Hippocampal formation (tissue), 2 donors: ENCODE results near the gene CADM1.

Source experiments
- DNase-seq, 2 donors: peaks; one replicate each; lab custom pipeline; 2025; lab: John Stamatoyannopoulos, UW

Gene CADM1

DNA sequence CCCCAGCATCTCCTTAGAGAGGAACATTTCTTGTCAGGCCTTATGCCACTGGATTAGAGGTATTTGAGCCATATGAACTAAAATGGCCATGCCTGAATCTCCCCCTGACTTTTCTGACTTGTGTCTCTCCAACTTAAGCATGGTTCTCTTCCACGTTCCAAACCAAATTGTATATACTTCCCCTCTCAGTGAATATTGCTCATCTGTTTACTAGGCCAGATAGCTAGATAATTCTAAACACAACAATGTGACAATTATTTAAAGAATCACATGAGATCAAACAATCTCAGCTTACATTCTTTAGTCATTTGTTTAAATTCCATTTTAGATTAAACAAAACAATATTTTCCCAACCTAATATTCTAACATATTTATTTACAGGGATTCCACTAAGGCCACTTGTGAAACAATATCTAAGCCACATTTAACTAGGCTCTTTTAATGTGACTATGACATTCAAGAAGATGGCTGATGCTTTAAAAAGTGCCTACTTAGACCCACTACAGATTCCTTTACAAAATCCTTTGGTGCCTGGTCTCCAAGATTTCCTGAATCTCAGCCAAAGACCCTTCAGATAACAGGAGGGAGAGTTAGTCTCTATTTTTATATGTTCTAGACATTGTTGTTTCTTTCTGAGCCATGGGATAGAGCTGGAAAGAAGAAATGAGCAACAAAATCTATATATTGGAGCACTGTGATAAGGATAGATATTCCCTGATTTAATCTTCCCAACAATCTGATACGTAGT, 105.7 kb downstream of the CADM1 start:
- no peak for DNase-seq

GRCh38 chr11:115396533-115396932, 107.7 kb downstream of the CADM1 start:
- DNase-seq = no peak

DNA sequence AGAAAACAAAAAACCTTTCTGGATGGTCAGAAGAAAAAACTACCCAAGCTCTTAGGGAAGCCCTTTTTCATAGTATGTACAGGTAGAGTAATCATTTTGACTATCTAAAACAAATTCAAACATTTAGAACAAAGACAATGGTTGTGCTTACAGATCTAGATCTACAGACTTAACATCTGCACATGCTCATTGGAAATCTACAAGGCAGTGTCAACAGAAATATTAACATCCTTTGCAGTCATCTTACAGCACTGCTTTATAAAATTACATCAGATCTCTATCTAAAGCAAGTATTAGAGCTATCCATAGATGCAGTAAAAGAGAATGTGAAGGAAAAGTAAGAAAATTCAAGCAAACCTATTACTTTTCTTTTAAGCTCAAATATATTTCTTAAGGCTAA, 110.3 kb downstream of the CADM1 start:
- no peak for DNase-seq

DNA sequence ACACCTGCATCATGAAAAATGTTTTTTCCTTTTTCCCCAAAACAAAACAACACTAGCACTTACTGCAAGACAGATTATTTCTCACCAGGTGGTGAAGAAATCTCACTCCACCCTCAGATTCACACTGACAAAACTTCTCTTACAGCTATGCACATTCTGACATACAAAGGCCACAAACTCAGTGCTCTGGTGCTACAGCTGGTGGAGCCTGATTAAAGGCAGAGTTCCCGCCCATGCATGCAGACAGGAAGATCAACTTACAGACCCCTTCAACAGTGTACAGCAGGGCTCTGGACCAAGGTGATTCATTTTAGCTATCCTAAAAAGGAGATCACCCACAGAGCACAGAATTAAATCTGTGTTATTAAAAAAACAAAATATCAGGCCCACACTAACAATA, 112.6 kb downstream of the CADM1 start:
- no peak for DNase-seq

GRCh38 chr11:115391160-115391559, 113.1 kb downstream of the CADM1 start:
- peak in 1 of 2 donors; percentile 7 for DNase-seq

DNA sequence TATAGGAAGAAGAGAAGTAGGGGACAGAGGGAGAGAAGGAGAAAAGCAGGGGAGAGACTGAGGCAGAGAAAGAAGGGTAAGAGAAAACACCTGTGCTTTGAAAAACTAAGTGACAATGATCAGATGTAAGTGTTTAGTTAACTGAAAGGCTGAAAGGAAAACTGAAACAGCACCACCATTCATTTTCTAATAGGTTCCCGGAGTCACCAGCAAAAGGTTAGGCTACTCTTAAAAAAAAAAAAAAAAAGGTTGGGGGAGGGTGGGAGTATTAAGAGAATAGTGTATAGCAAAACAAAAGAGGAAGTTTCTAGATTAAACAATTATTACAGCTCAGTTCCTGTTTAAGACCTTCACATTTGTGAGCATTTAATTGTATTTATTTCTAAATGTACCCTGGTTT, 113.8 kb downstream of the CADM1 start:
- DNase-seq = no peak

DNA sequence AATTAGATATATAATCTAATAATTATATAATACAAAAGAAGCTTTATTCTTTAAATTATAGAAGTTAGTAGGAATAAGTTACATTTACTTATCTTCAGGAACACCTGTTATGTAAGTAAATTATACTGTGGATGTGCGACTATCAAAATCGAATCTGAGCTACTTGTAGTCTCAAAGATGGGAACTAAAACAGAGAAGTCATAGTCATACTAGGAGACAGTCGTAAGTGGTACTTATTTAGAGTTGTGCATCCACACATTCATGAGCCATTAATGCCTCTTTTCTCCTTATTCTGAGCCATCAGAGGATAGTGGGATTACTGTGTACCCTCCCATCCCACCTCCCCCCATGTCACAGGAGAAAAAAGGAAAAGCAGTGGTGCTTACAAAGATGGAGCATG, 114.4 kb downstream of the CADM1 start:
- no peak for DNase-seq

GRCh38 chr11:115385226-115385625, 119.0 kb downstream of the CADM1 start:
- DNase-seq = no peak

GRCh38 chr11:115384236-115384635, 120.0 kb downstream of the CADM1 start:
- no peak for DNase-seq

DNA sequence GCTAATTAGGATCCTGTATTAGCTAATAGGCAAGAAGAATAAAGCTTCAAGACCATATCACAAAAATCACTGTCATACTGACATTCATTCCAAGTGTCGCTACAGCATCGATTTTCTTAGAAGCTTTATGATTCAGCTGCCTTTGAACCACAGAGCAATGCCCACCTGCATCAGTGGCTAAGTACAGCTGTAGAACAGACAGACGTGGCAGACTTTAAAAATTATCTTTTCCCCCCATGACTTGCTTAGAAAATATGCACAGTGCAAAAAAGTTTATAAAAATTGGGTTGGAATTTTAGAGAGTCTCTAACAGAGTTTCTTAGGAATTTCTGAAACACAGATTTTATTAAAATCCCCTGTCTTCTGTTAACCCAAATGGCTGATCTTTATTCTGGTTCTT, 120.8 kb downstream of the CADM1 start:
- no peak for DNase-seq

- no peak for DNase-seq
Observed at GRCh38 chr11:115379528-115379927, 124.7 kb downstream of the CADM1 start.

- no peak for DNase-seq
Observed at GRCh38 chr11:115378557-115378956, 125.7 kb downstream of the CADM1 start.

DNA sequence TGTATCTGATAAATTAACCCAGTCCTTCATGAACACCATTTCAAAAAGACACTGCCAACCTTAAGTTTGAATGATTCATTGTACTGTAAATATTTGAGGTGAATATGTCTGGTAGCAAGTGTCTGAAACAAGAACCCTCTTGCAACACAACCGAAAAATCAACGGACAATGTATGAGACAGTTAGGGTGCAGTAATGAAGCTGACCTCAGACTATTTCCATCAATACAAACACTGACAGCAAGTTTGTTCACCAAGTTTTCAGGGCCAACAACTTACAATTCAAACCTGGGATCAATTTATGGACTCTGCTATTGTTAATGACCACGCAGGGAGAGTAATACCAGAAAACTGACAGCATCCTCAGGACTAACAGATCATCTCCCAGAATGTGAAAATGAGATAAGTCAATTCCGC, 126.3 kb downstream of the CADM1 start:
- no peak for DNase-seq

DNA sequence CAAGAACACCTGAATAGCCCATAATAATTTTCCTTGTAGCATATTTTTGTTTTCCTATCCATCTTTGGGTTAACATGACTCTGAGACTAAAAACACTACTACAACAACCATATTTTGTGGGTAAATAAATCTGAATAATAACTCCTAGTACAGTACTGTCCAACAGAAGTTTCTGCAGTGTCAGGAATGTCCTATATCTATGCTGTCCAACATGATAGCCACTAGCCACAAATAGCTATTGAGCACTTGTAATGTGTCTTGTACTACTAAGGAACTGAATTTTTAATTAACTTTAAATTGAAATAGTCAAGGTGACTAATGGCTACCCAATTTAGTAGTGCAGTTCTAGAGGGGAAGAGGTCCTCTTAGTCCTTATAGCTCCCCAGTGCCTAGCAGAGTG, 135.6 kb downstream of the CADM1 start:
- DNase-seq = no peak

DNA sequence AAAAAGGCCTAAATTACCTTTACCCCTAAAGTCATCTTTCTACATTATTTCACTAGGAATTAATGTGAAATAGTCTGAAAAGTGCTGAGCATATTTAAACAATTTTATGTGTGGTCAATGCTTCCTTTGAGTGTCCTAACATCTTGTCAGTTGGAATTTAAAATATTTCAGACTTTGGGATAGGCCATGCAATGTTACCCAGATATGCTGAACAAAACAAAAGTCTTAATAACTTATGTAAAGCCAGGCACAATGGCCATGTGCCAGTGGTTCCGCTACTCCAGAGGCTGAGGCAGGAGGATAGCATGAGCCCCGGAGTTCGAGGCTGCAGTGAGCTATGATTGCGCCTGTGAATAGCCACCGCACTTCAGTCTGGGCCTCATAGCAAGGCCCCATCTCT, 137.4 kb downstream of the CADM1 start:
- DNase-seq = no peak

DNA sequence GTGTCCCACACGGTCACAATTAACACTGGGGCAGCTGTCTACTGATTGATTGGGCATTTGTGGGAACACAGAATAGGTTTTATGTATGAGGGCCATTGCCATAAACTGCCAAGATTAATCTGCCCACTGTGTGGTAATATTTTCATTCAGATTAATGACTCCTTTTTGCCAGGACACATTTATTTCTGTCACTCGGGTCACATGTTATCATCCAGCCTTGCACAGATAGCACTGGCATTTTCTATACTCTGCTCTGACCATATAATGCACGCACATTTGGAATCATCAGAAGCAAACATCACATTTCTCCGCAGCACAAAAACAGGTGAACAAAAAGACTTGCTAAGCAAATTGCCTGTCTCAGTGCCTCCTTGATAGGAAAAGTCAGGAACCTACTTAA, 138.3 kb downstream of the CADM1 start:
- no peak for DNase-seq

- no peak for DNase-seq
Observed at GRCh38 chr11:115364896-115365295, 139.3 kb downstream of the CADM1 start.

DNA sequence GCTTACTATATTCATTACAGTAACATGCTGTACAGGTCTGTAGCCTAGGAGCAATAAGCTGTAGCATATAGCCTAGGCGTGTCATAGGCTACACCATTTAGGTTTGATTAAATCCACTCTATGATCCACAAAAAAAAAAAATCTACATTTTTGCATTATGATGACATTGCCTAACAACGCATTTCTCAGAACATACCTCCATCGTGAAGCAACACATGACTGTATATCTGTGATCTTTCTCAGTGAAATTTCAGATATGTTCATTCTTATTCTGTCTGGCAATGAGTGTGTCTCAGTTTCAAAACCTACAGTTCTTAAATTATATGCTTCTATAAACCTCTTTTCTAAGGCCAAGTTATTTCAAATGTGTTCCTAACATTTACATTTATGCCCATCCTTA, 140.3 kb downstream of the CADM1 start:
- DNase-seq = no peak

GRCh38 chr11:115363426-115363825, 140.8 kb downstream of the CADM1 start:
- DNase-seq = no peak

DNA sequence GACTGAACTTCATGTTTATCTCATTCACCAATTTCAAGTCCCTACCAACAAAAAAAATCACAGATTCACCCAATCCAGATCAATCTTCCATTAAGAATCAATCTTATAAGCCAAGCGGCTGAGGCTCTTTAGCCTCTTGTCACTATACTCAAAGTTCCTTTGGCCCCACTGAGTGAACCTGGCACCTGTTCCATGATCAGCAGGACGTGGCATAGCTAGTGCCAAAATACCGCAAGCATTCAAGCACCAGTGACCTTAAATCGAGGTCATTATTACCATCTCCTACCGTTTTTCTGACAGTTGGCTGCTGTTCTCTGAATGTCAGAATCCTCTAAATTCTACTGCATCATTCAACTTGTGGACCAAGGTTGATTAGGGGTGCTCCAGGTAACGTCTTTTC, 141.2 kb downstream of the CADM1 start:
- DNase-seq = no peak

- no peak for DNase-seq
Observed at GRCh38 chr11:115361025-115361424, 143.2 kb downstream of the CADM1 start.

DNA sequence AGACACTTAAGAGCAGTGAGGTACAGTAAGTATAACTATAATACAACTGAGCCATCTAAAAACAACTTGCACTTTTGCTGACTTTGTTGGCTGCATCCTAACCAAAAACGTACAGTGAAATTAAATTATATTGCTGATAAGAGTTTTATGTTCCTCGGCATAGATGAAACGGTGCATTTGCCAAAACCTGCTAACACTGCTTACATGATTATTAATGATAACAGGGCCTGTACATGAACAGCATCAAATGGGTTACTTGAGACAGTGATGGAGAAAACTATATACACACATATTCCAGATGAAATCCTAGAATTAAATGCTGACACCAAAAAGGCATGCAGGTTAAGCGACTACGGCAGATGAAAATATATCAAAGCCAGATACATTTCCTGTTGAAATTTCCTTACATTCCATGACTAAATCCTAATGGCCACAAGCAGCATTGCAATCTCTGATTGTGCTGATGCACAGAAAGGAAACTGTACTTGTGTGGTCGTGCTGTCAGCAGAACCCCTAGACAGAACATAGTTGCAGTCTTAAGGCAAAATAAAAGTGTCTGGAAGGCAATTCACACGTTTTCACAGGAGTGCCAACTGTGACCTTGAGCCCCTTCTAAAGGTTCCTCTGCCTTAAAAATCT, 143.9 kb downstream of the CADM1 start:
- no peak for DNase-seq

GRCh38 chr11:115357066-115357465, 147.1 kb downstream of the CADM1 start:
- DNase-seq = no peak
